CD8-positive, alpha-beta memory T cell (primary cell): ENCODE measurements around the gene NACC2. TPM values are rescaled to one million over a fixed set of nuclear protein-coding genes. Genes with fewer than 3 reads are reported as not detected.

Experiments
- CTCF ChIA-PET: fragments of 350-600 bp; sonication (Branson Sonifier 250); formaldehyde crosslinking; loops from one replicate; lab custom pipeline; 2021; ENCODE audit warnings: antibody characterized with exemption; lab: Charles Lee
- POLR2A ChIA-PET: fragments of 350-600 bp; sonication (Branson Sonifier 250); formaldehyde crosslinking; loops from one replicate; lab custom pipeline; 2021; ENCODE audit warnings: antibody characterized with exemption; lab: Charles Lee
- DNase-seq, 5 donors: peaks; one replicate each; pipeline versions ENCODE4 v3.0.0 to v3.0.0-alpha.2; 2020 to 2022; ENCODE audit warnings: mixed read lengths in 1 of 5
- H3K27ac ChIP-seq: one replicate; pipeline ENCODE4 v1.7.0; 2013; ENCODE audit warnings: low read depth, mild to moderate bottlenecking, low read length, moderate library complexity
- H3K27me3 ChIP-seq: 2 replicates; pipeline ENCODE4 v1.7.0; 2013; ENCODE audit warnings: low read length, mild to moderate bottlenecking; ENCODE audit not compliant: insufficient read depth, poor library complexity, severe bottlenecking
- H3K36me3 ChIP-seq: 2 replicates; pipeline ENCODE4 v1.7.0; 2013; ENCODE audit warnings: mild to moderate bottlenecking, low read length, moderate library complexity; ENCODE audit not compliant: insufficient read depth
- H3K4me1 ChIP-seq: 2 replicates; pipeline ENCODE4 v1.7.0; 2013; ENCODE audit warnings: mild to moderate bottlenecking, low read length, moderate library complexity; ENCODE audit not compliant: insufficient read depth
- H3K4me3 ChIP-seq: 2 replicates; pipeline ENCODE4 v1.7.0; 2013; ENCODE audit warnings: mild to moderate bottlenecking, low read length
- H3K9me3 ChIP-seq: 2 replicates; pipeline ENCODE4 v1.7.0; 2013; ENCODE audit warnings: mild to moderate bottlenecking, low read length
- H3K27ac Mint-ChIP-seq, 8 donors: one replicate each; pipeline ENCODE4 v1.8.0; 2020 to 2021; ENCODE audit warnings: mixed read lengths in 8 of 8, mild to moderate bottlenecking in 6 of 8, inconsistent platforms in 3 of 8, moderate library complexity in 3 of 8
- H3K27me3 Mint-ChIP-seq, 2 donors: one replicate each; pipeline ENCODE4 v1.8.0; 2020 to 2021; ENCODE audit warnings: mixed read lengths in 2 of 2, mild to moderate bottlenecking in 1 of 2, moderate library complexity in 1 of 2
- H3K36me3 Mint-ChIP-seq, 3 donors: one replicate each; pipeline ENCODE4 v1.8.0; 2020 to 2021; ENCODE audit warnings: mixed read lengths in 3 of 3, inconsistent platforms in 1 of 3, mild to moderate bottlenecking in 1 of 3
- H3K4me1 Mint-ChIP-seq, 3 donors: one replicate each; pipeline ENCODE4 v1.8.0; 2020 to 2021; ENCODE audit warnings: mixed read lengths in 3 of 3, inconsistent platforms in 1 of 3, mild to moderate bottlenecking in 1 of 3
- H3K4me3 Mint-ChIP-seq, 7 donors: one replicate each; pipeline ENCODE4 v1.8.0; 2020 to 2021; ENCODE audit warnings: mixed read lengths in 7 of 7, mild to moderate bottlenecking in 6 of 7, moderate library complexity in 4 of 7, inconsistent platforms in 2 of 7
- H3K9me3 Mint-ChIP-seq, 5 donors: one replicate each; pipeline ENCODE4 v1.8.0; 2020 to 2022; ENCODE audit warnings: mixed read lengths in 5 of 5, mild to moderate bottlenecking in 3 of 5, moderate library complexity in 2 of 5, inconsistent platforms in 1 of 5
- polyA plus RNA-seq: library from polyadenylated mRNA; unstranded; fragments of 300-500 nt; fragmentation: Illumina TruSeq; gene quantifications from one replicate; pipeline ENCODE4 v1.2.3, GENCODE V29; 2021
- total RNA-seq, 2 experiments: library from RNA; stranded (reverse); gene quantifications; one replicate each; pipeline ENCODE4 v1.2.3, GENCODE V29; 2021

Gene NACC2
- total and polyA plus RNA-seq, 3 experiments from 2014 or later, result 2.9 to 9.1 (median 9.0) TPM

DNA sequence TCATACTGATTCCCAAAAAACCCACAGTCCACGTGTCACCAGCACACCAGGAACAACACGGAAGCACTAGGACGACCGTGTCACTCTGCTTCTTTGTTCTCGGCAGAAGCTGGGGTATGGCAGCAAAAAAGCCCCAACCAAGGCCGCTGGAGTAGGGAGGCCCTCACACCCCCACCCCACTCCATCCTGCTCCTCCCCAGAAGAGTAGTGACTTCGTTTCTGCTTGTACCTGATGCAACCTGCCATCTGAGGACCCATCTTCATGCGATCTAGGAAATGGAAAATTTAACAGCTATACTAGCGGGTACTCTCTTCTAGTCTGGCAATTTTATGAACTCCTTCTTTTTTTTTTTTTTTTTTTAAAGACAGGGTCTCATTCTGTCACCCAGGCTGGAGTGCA is 137.7 kb downstream of the NACC2 start:
- POLR2A ChIA-PET, result no interaction called here
- CTCF ChIA-PET, result no interaction called here
- H3K9me3 Mint-ChIP-seq, result no peaks in the 10 kb centered on the region
- H3K27me3 ChIP-seq, result no peaks in the 10 kb centered on the region
- peaks cover 27 to 41% (median 27%) of the 10 kb centered on the region in 3 donors for H3K4me1 Mint-ChIP-seq
- H3K4me3 ChIP-seq, result no peak overlapping the region
- peaks cover 0 to 30% (median 6%) of the 10 kb centered on the region in 3 donors for H3K36me3 Mint-ChIP-seq
- H3K4me1 ChIP-seq, result peaks cover 16% of the 10 kb centered on the region
- H3K9me3 ChIP-seq, result no peaks in the 10 kb centered on the region
- H3K27me3 Mint-ChIP-seq, result no peaks in the 10 kb centered on the region
- DNase-seq, result no peak
- peak overlapping the region in 2 of 8 donors; percentile 29 to 71 for H3K27ac Mint-ChIP-seq
- H3K27ac ChIP-seq, result peak overlapping the region; percentile 83
- H3K4me3 Mint-ChIP-seq, result peak overlapping the region in 1 of 7 donors; percentile 23
- peaks cover 6% of the 10 kb centered on the region for H3K36me3 ChIP-seq

DNA sequence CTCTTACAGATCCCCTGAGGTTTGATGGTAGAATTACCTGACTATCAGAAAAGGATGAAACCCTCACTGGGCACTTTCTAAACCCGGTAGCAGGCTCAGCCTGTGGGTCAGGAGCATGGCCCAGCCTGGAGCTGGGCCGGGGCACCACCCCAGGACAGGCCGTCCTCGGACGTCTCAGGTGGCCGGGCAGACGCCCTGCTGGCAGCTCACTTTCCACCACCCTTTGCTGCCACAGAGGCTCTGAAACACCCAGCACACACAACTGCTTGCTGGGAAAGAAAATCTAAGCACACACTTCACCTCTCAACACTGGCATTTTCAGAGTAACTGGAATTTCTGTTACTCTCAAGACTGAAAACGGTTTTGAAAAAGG is 138.3 kb downstream of the NACC2 start:
- H3K27ac ChIP-seq, result peak overlapping the region; percentile 83
- no peaks in the 10 kb centered on the region for H3K9me3 ChIP-seq
- Mint-ChIP-seq H3K27ac (peak overlapping the region in 1 of 8 donors; percentile 23), H3K9me3 (no peaks in the 10 kb centered on the region), H3K4me1 (peaks cover 22 to 34% (median 24%) of the 10 kb centered on the region in 3 donors), H3K4me3 (no peak overlapping the region), H3K27me3 (no peaks in the 10 kb centered on the region), H3K36me3 (peaks cover 0 to 37% (median 7%) of the 10 kb centered on the region in 3 donors)
- no peak for DNase-seq
- peaks cover 6% of the 10 kb centered on the region for H3K36me3 ChIP-seq
- peaks cover 14% of the 10 kb centered on the region for H3K4me1 ChIP-seq
- H3K27me3 ChIP-seq, result no peaks in the 10 kb centered on the region
- ChIA-PET CTCF (interaction anchor here (1.6 kb wide), 1 partner anchor 11 kb away, joined by 5 read pairs; no protein-coding TSS in a partner anchor), POLR2A (no interaction called here)
- no peak overlapping the region for H3K4me3 ChIP-seq

Other genes with a start within 250 kb of the NACC2 start
- gene CAMSAP1, start 187.7 kb downstream of the NACC2 start, total RNA-seq, result 10 to 100 TPM; 30.4 to 33.7 TPM
- gene CAMSAP1, start 187.7 kb downstream of the NACC2 start, polyA plus RNA-seq, result 2.2 TPM
- 10 to 100 TPM; 36.3 to 38.1 TPM for gene UBAC1, start 133.9 kb downstream of the NACC2 start, total RNA-seq
- gene UBAC1, start 133.9 kb downstream of the NACC2 start, polyA plus RNA-seq, result 27.1 TPM
- gene TMEM250, start 23.6 kb upstream of the NACC2 start, total RNA-seq, result 10 to 100 TPM; 46.4 to 50.2 TPM
- 74.9 TPM for gene TMEM250, start 23.6 kb upstream of the NACC2 start, polyA plus RNA-seq
- not detected for gene LHX3, start 109.8 kb upstream of the NACC2 start, total RNA-seq
- gene LHX3, start 109.8 kb upstream of the NACC2 start, polyA plus RNA-seq, result not detected
- 10 to 100 TPM; 14.6 to 15.3 TPM for gene QSOX2, start 150.5 kb upstream of the NACC2 start, total RNA-seq
- gene QSOX2, start 150.5 kb upstream of the NACC2 start, polyA plus RNA-seq, result 0.66 TPM
- gene CCDC187, start 208.8 kb upstream of the NACC2 start, total RNA-seq, result not detected
- gene CCDC187, start 208.8 kb upstream of the NACC2 start, polyA plus RNA-seq, result not detected
- gene GPSM1, start 232.2 kb upstream of the NACC2 start, total RNA-seq, result 1 to 10 TPM; 6.8 to 7.5 TPM
- gene GPSM1, start 232.2 kb upstream of the NACC2 start, polyA plus RNA-seq, result 1.7 TPM